Stimulated activated CD4-positive, alpha-beta T cell treated with anti-CD3 and anti-CD28 coated beads, Interleukin-12 subunit alpha, Interleukin-12 subunit beta, amount 100 ng/mL, for 24 hours (primary cell): ENCODE data around the gene SRP14.

Experiments
- DNase-seq, 2 experiments: peaks; one replicate each; pipeline ENCODE4 v3.0.0-alpha.2; 2020; ENCODE audit warnings: low read depth in 2 of 2

Gene SRP14

GRCh38 chr15:40067921-40068624, 29.1 kb upstream of the SRP14 start:
- DNase-seq = no peak

DNA sequence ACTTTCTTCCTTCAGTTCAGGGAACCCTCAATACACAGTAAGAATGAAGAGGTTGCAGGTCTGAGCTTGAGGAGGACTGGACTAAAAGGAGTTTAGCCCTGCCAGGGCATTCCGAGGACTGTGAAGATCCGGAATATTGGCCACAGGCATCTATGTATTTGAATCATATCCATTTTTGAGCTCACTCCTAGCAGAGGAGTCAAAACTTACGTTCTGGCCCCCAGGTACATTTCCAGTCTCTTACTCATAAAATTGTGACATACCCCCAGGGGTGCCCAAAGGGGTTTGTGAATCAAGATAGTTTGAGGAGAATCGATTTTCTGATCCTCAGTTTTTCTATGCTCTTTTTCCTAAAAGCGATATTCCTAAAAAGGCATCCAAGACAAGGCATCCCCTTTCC, 27.6 kb upstream of the SRP14 start:
- DNase-seq = no peak

GRCh38 chr15:40065166-40065565, 26.2 kb upstream of the SRP14 start:
- no peak for DNase-seq

DNA sequence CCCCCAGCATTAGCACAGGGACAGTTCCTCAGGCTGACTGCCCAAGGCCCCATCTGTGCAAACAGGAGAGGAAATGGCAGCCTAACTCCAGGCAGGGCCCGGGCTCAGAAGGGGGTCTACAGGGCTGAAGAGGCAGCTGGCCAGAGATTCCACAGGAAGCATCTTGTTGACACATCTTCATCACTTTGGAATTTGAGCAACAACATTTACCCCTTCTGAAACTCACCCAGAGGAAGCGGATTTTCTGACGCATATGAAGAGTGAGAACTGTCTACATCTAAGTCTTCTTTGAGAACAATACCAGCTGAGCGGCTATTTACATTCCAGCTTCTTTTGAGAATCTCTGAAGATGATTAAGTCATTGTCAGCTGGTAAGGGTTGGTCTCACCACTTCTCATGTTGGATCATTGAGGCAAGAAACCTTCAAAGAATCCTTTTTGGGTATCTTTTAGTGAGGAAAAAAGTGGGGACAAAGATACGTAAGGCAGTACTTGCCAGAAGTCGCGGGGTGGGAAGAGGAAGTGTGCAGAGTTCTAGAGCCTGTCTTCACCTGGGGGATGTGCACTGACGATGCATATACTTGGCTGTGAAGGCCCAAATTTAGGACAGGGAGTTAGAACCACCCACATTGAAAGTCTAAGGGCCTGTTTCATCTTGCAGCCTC, 25.4 kb upstream of the SRP14 start:
- DNase-seq = no peak

DNA sequence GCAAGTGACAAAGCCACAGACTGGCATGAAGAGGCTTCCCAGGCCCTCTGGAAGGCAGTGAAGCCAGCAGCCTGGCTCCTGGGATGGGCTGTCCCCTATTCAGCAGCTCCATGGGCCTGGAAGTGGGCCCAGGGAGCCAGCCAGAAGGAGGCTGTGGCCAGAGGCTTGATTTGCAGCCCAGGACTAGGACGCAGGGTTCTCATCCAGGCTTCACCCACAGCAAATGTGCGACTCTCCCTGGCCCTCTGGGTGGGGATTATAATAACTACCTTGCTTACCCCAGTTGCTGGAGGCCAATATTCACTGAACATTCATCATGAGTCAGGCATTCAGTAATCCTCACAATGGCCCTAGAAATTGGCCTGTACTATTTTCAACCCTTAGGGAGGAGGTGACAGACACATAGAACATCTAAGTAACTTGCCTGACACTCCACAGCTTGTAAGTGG, 24.6 kb upstream of the SRP14 start:
- DNase-seq = no peak

DNA sequence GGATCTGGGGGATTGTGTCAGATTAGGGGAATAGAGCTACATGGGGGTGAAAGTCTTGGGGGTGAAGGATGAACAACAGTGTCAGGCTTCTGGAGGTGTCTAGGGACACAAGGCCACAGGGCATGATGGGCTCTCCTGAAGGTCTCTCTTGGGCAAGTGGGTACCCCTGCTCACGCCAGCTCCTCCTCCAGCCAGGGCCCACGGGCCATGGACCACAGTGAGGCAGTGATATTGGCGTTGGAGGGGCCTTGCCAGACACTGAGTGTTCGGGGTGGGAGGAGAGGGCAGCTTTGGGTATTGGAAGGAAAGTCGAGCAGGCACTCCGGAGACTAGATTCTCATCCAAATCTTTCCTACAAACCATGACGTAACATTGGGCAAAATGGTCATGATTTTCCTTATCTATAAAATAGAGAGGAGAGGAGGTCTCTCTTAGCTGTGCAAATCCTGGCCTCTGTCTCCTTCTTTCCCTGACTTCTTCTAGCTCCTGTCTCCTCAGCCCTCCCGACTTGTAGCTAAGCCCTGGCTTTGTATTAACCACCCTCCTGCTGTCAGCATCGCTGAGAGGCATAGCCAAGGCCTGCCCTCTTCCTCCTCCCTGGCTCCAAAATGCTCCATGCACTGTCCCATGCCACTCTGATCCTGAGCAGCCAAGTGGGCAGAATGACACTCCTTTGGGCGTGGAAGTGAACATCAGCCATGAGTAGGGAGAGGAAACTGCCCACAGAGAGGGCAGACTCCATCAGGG, 24.0 kb upstream of the SRP14 start:
- DNase-seq = no peak

- no peak for DNase-seq
Observed at GRCh38 chr15:40061212-40061901, 22.4 kb upstream of the SRP14 start.

GRCh38 chr15:40060236-40060961, 21.4 kb upstream of the SRP14 start:
- DNase-seq = no peak

- DNase-seq = no peak
Observed at GRCh38 chr15:40059821-40060220, 20.8 kb upstream of the SRP14 start.

GRCh38 chr15:40058476-40059140, 19.6 kb upstream of the SRP14 start:
- DNase-seq = no peak

DNA sequence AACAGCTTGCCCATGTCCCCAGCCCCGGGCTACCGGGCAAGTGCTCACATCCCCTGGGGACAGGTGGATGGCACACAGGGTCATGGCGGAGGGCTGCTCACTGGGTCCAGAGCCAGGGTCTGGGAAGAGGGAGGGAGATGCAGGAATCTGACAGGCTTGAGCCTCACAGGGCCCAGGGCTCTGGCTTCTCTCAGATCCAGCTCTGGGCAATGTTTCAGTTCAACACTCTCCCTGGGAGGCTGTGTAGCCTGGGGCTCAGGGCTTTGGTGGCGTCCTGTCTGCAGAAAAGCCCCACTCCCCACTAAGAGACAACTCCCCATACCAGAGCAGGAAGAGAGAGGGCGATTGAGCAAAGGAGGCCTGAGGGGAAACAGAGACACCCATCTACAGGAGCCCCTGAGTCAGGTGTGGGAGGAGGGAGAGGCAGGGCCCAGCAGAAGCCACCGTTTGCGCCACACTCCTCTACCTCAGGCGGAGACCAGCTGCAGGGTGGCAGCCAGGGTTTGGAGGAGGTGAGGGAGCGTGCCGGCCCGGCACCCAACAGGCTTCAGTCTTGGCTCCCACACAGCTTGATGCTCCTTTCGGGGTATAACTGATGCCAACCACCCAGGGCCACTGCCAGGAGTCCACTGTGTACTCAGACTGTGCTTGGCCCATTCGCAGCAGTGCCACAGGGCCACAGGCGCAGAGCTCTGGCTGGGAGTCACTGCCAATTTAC, 16.8 kb upstream of the SRP14 start:
- DNase-seq = no peak

- DNase-seq = no peak
Observed at GRCh38 chr15:40054855-40055575, 16.0 kb upstream of the SRP14 start.

GRCh38 chr15:40054605-40054854, 15.5 kb upstream of the SRP14 start:
- no peak for DNase-seq

GRCh38 chr15:40053831-40054604, 15.0 kb upstream of the SRP14 start:
- DNase-seq = no peak

DNA sequence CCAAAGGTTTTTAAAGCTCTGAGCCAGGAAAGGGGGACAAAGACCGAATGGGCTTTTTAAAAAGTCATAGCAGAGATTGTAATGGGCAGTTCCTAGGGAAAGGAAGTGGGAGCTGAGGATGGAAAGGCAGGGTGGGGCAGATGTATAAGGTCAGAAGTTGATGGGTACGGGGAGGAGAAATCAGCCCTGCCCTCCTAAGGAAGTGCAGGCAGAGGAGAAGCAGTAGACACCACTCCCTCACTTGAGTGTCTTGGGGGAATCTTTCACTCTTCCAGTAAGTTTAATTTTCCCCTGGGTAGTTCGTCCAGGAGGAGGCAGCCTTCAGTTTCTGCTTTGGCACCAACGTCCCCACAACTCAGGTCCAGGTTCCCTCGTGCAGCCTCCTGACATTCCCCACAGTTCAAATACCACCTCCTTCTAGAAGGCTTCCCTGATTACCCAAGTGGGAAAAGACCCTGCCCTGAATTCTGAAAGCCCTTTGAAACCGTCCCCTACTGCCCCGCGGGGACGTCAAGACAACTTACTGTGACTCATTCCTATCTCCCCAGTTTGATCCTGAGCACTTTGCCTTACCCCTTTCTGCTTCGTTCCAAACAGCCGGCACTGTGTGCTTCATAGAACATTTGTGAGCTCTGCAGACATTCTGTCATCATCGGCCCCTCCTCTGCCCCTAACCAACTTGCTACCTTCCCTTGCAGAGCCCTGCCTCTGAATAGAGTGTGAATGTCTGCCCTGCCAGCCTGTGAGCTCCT, 14.3 kb upstream of the SRP14 start:
- DNase-seq = no peak

- DNase-seq = no peak
Observed at GRCh38 chr15:40052604-40053003, 13.6 kb upstream of the SRP14 start.

- DNase-seq = no peak
Observed at GRCh38 chr15:40051616-40052415, 12.8 kb upstream of the SRP14 start.
